K562 (cell line): ENCODE measurements around the gene ATXN3L.

Experiments
- BMI1 ChIP-seq: fragments of 150-350 bp; IDR thresholded peaks from 2 replicates; pipeline ENCODE4 v1.6.1; 2014; ENCODE audit warnings: low read length
- EZH2 ChIP-seq: IDR thresholded peaks from 2 replicates; pipeline ENCODE4 v1.6.1; 2012; ENCODE audit warnings: low read depth, mild to moderate bottlenecking, inconsistent platforms, low read length, borderline replicate concordance
- HLTF ChIP-seq: fragments of 450-650 bp; IDR thresholded peaks from 2 replicates; pipeline ENCODE4 v1.6.1; 2016
- POLR2A ChIP-seq: fragments of 450-650 bp; conservative IDR thresholded peaks from 2 replicates; pipeline ENCODE4 v1.6.1; 2016
- PTBP1 ChIP-seq: fragments of 200-400 bp; formaldehyde crosslinking; IDR thresholded peaks from 2 replicates; pipeline ENCODE4 v1.6.1; 2017; ENCODE audit warnings: low read depth, low read length
- REST ChIP-seq, 2 experiments: fragments of 450-650 bp; formaldehyde crosslinking in 1 of 2; IDR thresholded peaks; 2 replicates each; pipeline versions ENCODE4 v1.4.0 to v1.6.1; 2014 to 2020; ENCODE audit warnings: mild to moderate bottlenecking in 2 of 2, borderline replicate concordance in 1 of 2, low read depth in 1 of 2
- SIN3B ChIP-seq: fragments of 450-650 bp; IDR thresholded peaks from 2 replicates; pipeline ENCODE4 v1.6.1; 2017; ENCODE audit warnings: low read depth, mild to moderate bottlenecking, moderate library complexity
- TSHZ1 ChIP-seq: fragments of 250-450 bp; sonication (Bioruptor Pico); IDR thresholded peaks from 2 replicates; pipeline ENCODE4 v1.4.0; 2020; ENCODE audit warnings: mild to moderate bottlenecking, moderate library complexity
- ZNF217 ChIP-seq: sonication (generic); formaldehyde crosslinking; IDR thresholded peaks from 2 replicates; pipeline ENCODE4 v1.8.0; 2022; ENCODE audit warnings: mild to moderate bottlenecking, missing genetic modification reagents
- ZNF24 ChIP-seq: fragments of 450-650 bp; IDR thresholded peaks from 2 replicates; pipeline ENCODE4 v1.6.1; 2016

GRCh38 chrX:13305108-13305507 lies 14.7 kb downstream of the ATXN3L start:
- TF ChIP-seq TSHZ1: no peak
- no peak for TF ChIP-seq HLTF
- no peak for TF ChIP-seq POLR2A
- TF ChIP-seq ZNF24: no peak
- no peak for TF ChIP-seq REST (IDR thresholded peaks at IDR 0.05; ENCODE audit: borderline replicate concordance)
- no peak for TF ChIP-seq REST (CRISPR knock-in tag; IDR thresholded peaks at IDR 0.05; ENCODE audit: low read depth)
- no peak for TF ChIP-seq BMI1
- no peak for TF ChIP-seq ZNF217 (CRISPR knock-in tag)
- TF ChIP-seq EZH2: no peak
- TF ChIP-seq SIN3B: no peak
- TF ChIP-seq PTBP1: no peak
